ENCODE measurements around the gene DNMT3A. TPM values are rescaled to one million over a fixed set of nuclear protein-coding genes. Genes with fewer than 3 reads are reported as not detected.

DNMT3A gene
- polyA plus RNA-seq, 2 donors: 5.0 to 7.3 TPM

GRCh38 chr2:25311865-25312575 is 29.7 kb downstream of the DNMT3A start:
- H3K27me3 ChIP-seq (ENCODE audit: control insufficient read depth in 1 of 2, insufficient read depth in 2 of 2, low read length in 2 of 2): no peaks in the 10 kb centered on the region
- H3K27ac ChIP-seq (ENCODE audit: low read depth in 2 of 2, low read length in 1 of 2): peak overlapping the region in 1 of 2 donors; percentile 5
- no peaks in the 10 kb centered on the region for H3K9me3 ChIP-seq (ENCODE audit: control insufficient read depth in 2 of 2, insufficient read depth in 1 of 2, low read depth in 1 of 2, low read length in 1 of 2)
- peaks cover 7 to 26% of the 10 kb centered on the region in 2 donors for H3K4me1 ChIP-seq (ENCODE audit: control insufficient read depth in 2 of 2, insufficient read depth in 2 of 2, low read length in 1 of 2)
- no peak overlapping the region for H3K4me3 ChIP-seq (ENCODE audit: low read depth in 1 of 2, low read length in 2 of 2)
- peaks cover 0 to 13% of the 10 kb centered on the region in 2 donors for H3K36me3 ChIP-seq (ENCODE audit: control insufficient read depth in 2 of 2, insufficient read depth in 2 of 2, low read length in 1 of 2)
- 61 to 69% methylated on average over 23 of the region's 23 CpGs for WGBS, 2 donors

GRCh38 chr2:25310965-25311864 is 30.5 kb downstream of the DNMT3A start:
- Histone ChIP-seq H3K9me3 (ENCODE audit: control insufficient read depth in 2 of 2, insufficient read depth in 1 of 2, low read depth in 1 of 2, low read length in 1 of 2) (no peaks in the 10 kb centered on the region), H3K4me1 (ENCODE audit: control insufficient read depth in 2 of 2, insufficient read depth in 2 of 2, low read length in 1 of 2) (peaks cover 7 to 24% of the 10 kb centered on the region in 2 donors), H3K27ac (ENCODE audit: low read depth in 2 of 2, low read length in 1 of 2) (peak overlapping the region in 1 of 2 donors; percentile 37), H3K36me3 (ENCODE audit: control insufficient read depth in 2 of 2, insufficient read depth in 2 of 2, low read length in 1 of 2) (peaks cover 0 to 13% of the 10 kb centered on the region in 2 donors), H3K4me3 (ENCODE audit: low read depth in 1 of 2, low read length in 2 of 2) (no peak overlapping the region), H3K27me3 (ENCODE audit: control insufficient read depth in 1 of 2, insufficient read depth in 2 of 2, low read length in 2 of 2) (no peaks in the 10 kb centered on the region)
- WGBS, 2 donors: 33 to 35% methylated on average over 9 to 14 of the region's 14 CpGs

GRCh38 chr2:25310709-25310964 is 31.1 kb downstream of the DNMT3A start:
- no peak overlapping the region for H3K27ac ChIP-seq (ENCODE audit: low read depth in 2 of 2, low read length in 1 of 2)
- H3K36me3 ChIP-seq (ENCODE audit: control insufficient read depth in 2 of 2, insufficient read depth in 2 of 2, low read length in 1 of 2): peaks cover 0 to 13% of the 10 kb centered on the region in 2 donors
- no peaks in the 10 kb centered on the region for H3K27me3 ChIP-seq (ENCODE audit: control insufficient read depth in 1 of 2, insufficient read depth in 2 of 2, low read length in 2 of 2)
- H3K4me3 ChIP-seq (ENCODE audit: low read depth in 1 of 2, low read length in 2 of 2): no peak overlapping the region
- H3K9me3 ChIP-seq (ENCODE audit: control insufficient read depth in 2 of 2, insufficient read depth in 1 of 2, low read depth in 1 of 2, low read length in 1 of 2): no peaks in the 10 kb centered on the region
- peaks cover 11 to 26% of the 10 kb centered on the region in 2 donors for H3K4me1 ChIP-seq (ENCODE audit: control insufficient read depth in 2 of 2, insufficient read depth in 2 of 2, low read length in 1 of 2)
- WGBS, 2 donors: 54 to 60% methylated on average over 5 of the region's 5 CpGs

- WGBS, 2 donors: 71 to 73% methylated on average over 10 of the region's 10 CpGs
- Histone ChIP-seq H3K4me1 (ENCODE audit: control insufficient read depth in 2 of 2, insufficient read depth in 2 of 2, low read length in 1 of 2) (peaks cover 6 to 14% of the 10 kb centered on the region in 2 donors), H3K9me3 (ENCODE audit: control insufficient read depth in 2 of 2, insufficient read depth in 1 of 2, low read depth in 1 of 2, low read length in 1 of 2) (no peaks in the 10 kb centered on the region), H3K36me3 (ENCODE audit: control insufficient read depth in 2 of 2, insufficient read depth in 2 of 2, low read length in 1 of 2) (peaks cover 0 to 13% of the 10 kb centered on the region in 2 donors), H3K4me3 (ENCODE audit: low read depth in 1 of 2, low read length in 2 of 2) (no peak overlapping the region), H3K27me3 (ENCODE audit: control insufficient read depth in 1 of 2, insufficient read depth in 2 of 2, low read length in 2 of 2) (no peaks in the 10 kb centered on the region), H3K27ac (ENCODE audit: low read depth in 2 of 2, low read length in 1 of 2) (no peak overlapping the region)
Observed at GRCh38 chr2:25309402-25309801, 32.3 kb downstream of the DNMT3A start.

- H3K36me3 ChIP-seq (ENCODE audit: control insufficient read depth in 2 of 2, insufficient read depth in 2 of 2, low read length in 1 of 2): peaks cover 2 to 13% of the 10 kb centered on the region in 2 donors
- no peaks in the 10 kb centered on the region for H3K27me3 ChIP-seq (ENCODE audit: control insufficient read depth in 1 of 2, insufficient read depth in 2 of 2, low read length in 2 of 2)
- H3K4me3 ChIP-seq (ENCODE audit: low read depth in 1 of 2, low read length in 2 of 2): no peak overlapping the region
- peaks cover 6 to 14% of the 10 kb centered on the region in 2 donors for H3K4me1 ChIP-seq (ENCODE audit: control insufficient read depth in 2 of 2, insufficient read depth in 2 of 2, low read length in 1 of 2)
- H3K9me3 ChIP-seq (ENCODE audit: control insufficient read depth in 2 of 2, insufficient read depth in 1 of 2, low read depth in 1 of 2, low read length in 1 of 2): no peaks in the 10 kb centered on the region
- no peak overlapping the region for H3K27ac ChIP-seq (ENCODE audit: low read depth in 2 of 2, low read length in 1 of 2)
- 87 to 88% methylated on average over 6 of the region's 6 CpGs for WGBS, 2 donors
Observed at GRCh38 chr2:25308599-25308998, 33.1 kb downstream of the DNMT3A start.

- H3K36me3 ChIP-seq (ENCODE audit: control insufficient read depth in 2 of 2, insufficient read depth in 2 of 2, low read length in 1 of 2): peaks cover 2 to 11% of the 10 kb centered on the region in 2 donors
- no peak overlapping the region for H3K4me3 ChIP-seq (ENCODE audit: low read depth in 1 of 2, low read length in 2 of 2)
- 81 to 90% methylated on average over 7 of the region's 7 CpGs for WGBS, 2 donors
- no peaks in the 10 kb centered on the region for H3K27me3 ChIP-seq (ENCODE audit: control insufficient read depth in 1 of 2, insufficient read depth in 2 of 2, low read length in 2 of 2)
- H3K27ac ChIP-seq (ENCODE audit: low read depth in 2 of 2, low read length in 1 of 2): no peak overlapping the region
- H3K4me1 ChIP-seq (ENCODE audit: control insufficient read depth in 2 of 2, insufficient read depth in 2 of 2, low read length in 1 of 2): peaks cover 6 to 12% of the 10 kb centered on the region in 2 donors
- H3K9me3 ChIP-seq (ENCODE audit: control insufficient read depth in 2 of 2, insufficient read depth in 1 of 2, low read depth in 1 of 2, low read length in 1 of 2): no peaks in the 10 kb centered on the region
Observed at GRCh38 chr2:25307949-25308557, 33.7 kb downstream of the DNMT3A start.

GRCh38 chr2:25306777-25307368 is 34.9 kb downstream of the DNMT3A start:
- peaks cover 12 to 15% of the 10 kb centered on the region in 2 donors for H3K4me1 ChIP-seq (ENCODE audit: control insufficient read depth in 2 of 2, insufficient read depth in 2 of 2, low read length in 1 of 2)
- H3K36me3 ChIP-seq (ENCODE audit: control insufficient read depth in 2 of 2, insufficient read depth in 2 of 2, low read length in 1 of 2): peaks cover 2 to 11% of the 10 kb centered on the region in 2 donors
- no peak overlapping the region for H3K27ac ChIP-seq (ENCODE audit: low read depth in 2 of 2, low read length in 1 of 2)
- H3K27me3 ChIP-seq (ENCODE audit: control insufficient read depth in 1 of 2, insufficient read depth in 2 of 2, low read length in 2 of 2): no peaks in the 10 kb centered on the region
- H3K9me3 ChIP-seq (ENCODE audit: control insufficient read depth in 2 of 2, insufficient read depth in 1 of 2, low read depth in 1 of 2, low read length in 1 of 2): no peaks in the 10 kb centered on the region
- 41 to 52% methylated on average over 6 of the region's 6 CpGs for WGBS, 2 donors
- no peak overlapping the region for H3K4me3 ChIP-seq (ENCODE audit: low read depth in 1 of 2, low read length in 2 of 2)

DNA sequence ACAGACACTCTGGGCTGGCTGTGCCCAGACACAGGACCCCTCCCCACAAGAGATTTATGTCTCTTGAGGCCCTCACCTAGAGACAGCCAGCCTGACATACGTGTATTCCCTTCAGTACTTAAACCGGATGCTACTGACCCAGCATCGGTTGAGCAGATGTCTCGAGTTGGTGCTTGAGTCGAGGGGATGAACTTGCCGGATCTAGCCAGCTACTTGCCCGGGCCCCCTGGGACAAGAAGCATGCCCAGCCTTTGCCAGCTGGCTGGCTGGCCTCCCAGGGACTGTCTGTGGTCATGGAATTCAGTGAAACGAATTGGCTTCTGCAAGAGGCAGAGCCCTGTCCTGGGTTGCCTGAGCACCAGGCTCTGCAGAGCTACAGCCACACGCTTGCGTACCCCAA is 36.0 kb downstream of the DNMT3A start:
- H3K36me3 ChIP-seq (ENCODE audit: control insufficient read depth in 2 of 2, insufficient read depth in 2 of 2, low read length in 1 of 2): peaks cover 2 to 11% of the 10 kb centered on the region in 2 donors

GRCh38 chr2:25304826-25305596 is 36.7 kb downstream of the DNMT3A start:
- Histone ChIP-seq H3K27me3 (ENCODE audit: control insufficient read depth in 1 of 2, insufficient read depth in 2 of 2, low read length in 2 of 2) (no peaks in the 10 kb centered on the region), H3K4me1 (ENCODE audit: control insufficient read depth in 2 of 2, insufficient read depth in 2 of 2, low read length in 1 of 2) (peaks cover 9 to 18% of the 10 kb centered on the region in 2 donors), H3K9me3 (ENCODE audit: control insufficient read depth in 2 of 2, insufficient read depth in 1 of 2, low read depth in 1 of 2, low read length in 1 of 2) (no peaks in the 10 kb centered on the region), H3K4me3 (ENCODE audit: low read depth in 1 of 2, low read length in 2 of 2) (no peak overlapping the region), H3K27ac (ENCODE audit: low read depth in 2 of 2, low read length in 1 of 2) (no peak overlapping the region), H3K36me3 (ENCODE audit: control insufficient read depth in 2 of 2, insufficient read depth in 2 of 2, low read length in 1 of 2) (peaks cover 2 to 13% of the 10 kb centered on the region in 2 donors)
- 77 to 81% methylated on average over 16 of the region's 16 CpGs for WGBS, 2 donors

More for the DNA sequence above, 36.0 kb downstream of the DNMT3A start:
- Histone ChIP-seq H3K9me3 (ENCODE audit: control insufficient read depth in 2 of 2, insufficient read depth in 1 of 2, low read depth in 1 of 2, low read length in 1 of 2) (no peaks in the 10 kb centered on the region), H3K4me1 (ENCODE audit: control insufficient read depth in 2 of 2, insufficient read depth in 2 of 2, low read length in 1 of 2) (peaks cover 9 to 20% of the 10 kb centered on the region in 2 donors), H3K4me3 (ENCODE audit: low read depth in 1 of 2, low read length in 2 of 2) (no peak overlapping the region), H3K27ac (ENCODE audit: low read depth in 2 of 2, low read length in 1 of 2) (no peak overlapping the region), H3K27me3 (ENCODE audit: control insufficient read depth in 1 of 2, insufficient read depth in 2 of 2, low read length in 2 of 2) (no peaks in the 10 kb centered on the region)
- WGBS, 2 donors: 41 to 42% methylated on average over 10 of the region's 10 CpGs
